ENCODE results near the gene PRMT7.

PRMT7 gene

GRCh38 chr16:68380348-68380670 lies 69.5 kb downstream of the PRMT7 start:
- Histone ChIP-seq H3K4me3 (ENCODE audit: low read length) (no peak overlapping the region), H2AK5ac (ENCODE audit: low read length) (no peak overlapping the region), H3K4ac (ENCODE audit: low read depth, low read length) (no peak overlapping the region), H3K36me3 (ENCODE audit: control insufficient read depth, insufficient read depth, low read length) (no peaks in the 10 kb centered on the region), H3K4me1 (ENCODE audit: control insufficient read depth, low read depth, low read length) (peaks cover 8% of the 10 kb centered on the region), H2BK120ac (ENCODE audit: low read depth, low read length) (no peak overlapping the region), H2BK15ac (replicated peaks; ENCODE audit: low read depth) (no peak overlapping the region), H3K18ac (ENCODE audit: low read length) (no peak overlapping the region), H3K27me3 (ENCODE audit: insufficient read depth, low read length, poor library complexity) (no peaks in the 10 kb centered on the region), H4K5ac (ENCODE audit: low read length) (no peak overlapping the region), H3K27ac (ENCODE audit: low read depth, low read length) (no peak overlapping the region), H2BK5ac (ENCODE audit: low read length) (no peak overlapping the region), H3K79me1 (ENCODE audit: low read length) (no peaks in the 10 kb centered on the region), H3K4me2 (ENCODE audit: low read length) (no peak overlapping the region), H3K79me2 (ENCODE audit: control insufficient read depth, insufficient read depth, low read length) (no peaks in the 10 kb centered on the region), H3K23ac (ENCODE audit: low read length) (no peak overlapping the region), H4K8ac (ENCODE audit: low read depth, low read length) (no peak overlapping the region), H3K56ac (ENCODE audit: low read length) (no peak overlapping the region), H3K9ac (ENCODE audit: low read length) (no peak overlapping the region)
- DNase-seq: no peak
- no CpG with 5 or more reads among the region's 5 CpGs for WGBS (ENCODE audit: extremely low coverage, insufficient coverage, low lambda C conversion rate)

GRCh38 chr16:68380676-68381362 lies 70.0 kb downstream of the PRMT7 start:
- H3K27me3 ChIP-seq (ENCODE audit: insufficient read depth, low read length, poor library complexity): no peaks in the 10 kb centered on the region
- H3K27ac ChIP-seq (ENCODE audit: low read depth, low read length): no peak overlapping the region
- no peaks in the 10 kb centered on the region for H3K79me2 ChIP-seq (ENCODE audit: control insufficient read depth, insufficient read depth, low read length)
- no peaks in the 10 kb centered on the region for H3K79me1 ChIP-seq (ENCODE audit: low read length)
- H3K4me3 ChIP-seq (ENCODE audit: low read length): no peak overlapping the region
- H3K23ac ChIP-seq (ENCODE audit: low read length): no peak overlapping the region
- H3K18ac ChIP-seq (ENCODE audit: low read length): no peak overlapping the region
- no peak overlapping the region for H4K5ac ChIP-seq (ENCODE audit: low read length)
- no peaks in the 10 kb centered on the region for H3K36me3 ChIP-seq (ENCODE audit: control insufficient read depth, insufficient read depth, low read length)
- no peak overlapping the region for H2BK15ac ChIP-seq (replicated peaks; ENCODE audit: low read depth)
- no peak overlapping the region for H4K8ac ChIP-seq (ENCODE audit: low read depth, low read length)
- no peak overlapping the region for H3K4ac ChIP-seq (ENCODE audit: low read depth, low read length)
- H3K9ac ChIP-seq (ENCODE audit: low read length): no peak overlapping the region
- H2AK5ac ChIP-seq (ENCODE audit: low read length): no peak overlapping the region
- no peak overlapping the region for H3K56ac ChIP-seq (ENCODE audit: low read length)
- no peak overlapping the region for H2BK5ac ChIP-seq (ENCODE audit: low read length)
- H2BK120ac ChIP-seq (ENCODE audit: low read depth, low read length): no peak overlapping the region
- no CpG with 5 or more reads among the region's 10 CpGs for WGBS (ENCODE audit: extremely low coverage, insufficient coverage, low lambda C conversion rate)
- DNase-seq: no peak
- no peak overlapping the region for H3K4me2 ChIP-seq (ENCODE audit: low read length)
- peaks cover 8% of the 10 kb centered on the region for H3K4me1 ChIP-seq (ENCODE audit: control insufficient read depth, low read depth, low read length)

GRCh38 chr16:68381363-68381724 lies 70.5 kb downstream of the PRMT7 start:
- H2BK120ac ChIP-seq (ENCODE audit: low read depth, low read length): no peak overlapping the region
- no peak overlapping the region for H3K27ac ChIP-seq (ENCODE audit: low read depth, low read length)
- H4K8ac ChIP-seq (ENCODE audit: low read depth, low read length): no peak overlapping the region
- H3K4me1 ChIP-seq (ENCODE audit: control insufficient read depth, low read depth, low read length): peaks cover 8% of the 10 kb centered on the region
- H3K4ac ChIP-seq (ENCODE audit: low read depth, low read length): no peak overlapping the region
- WGBS (ENCODE audit: extremely low coverage, insufficient coverage, low lambda C conversion rate): no CpG with 5 or more reads among the region's 7 CpGs
- H3K79me1 ChIP-seq (ENCODE audit: low read length): no peaks in the 10 kb centered on the region
- no peak overlapping the region for H2BK15ac ChIP-seq (replicated peaks; ENCODE audit: low read depth)
- H3K36me3 ChIP-seq (ENCODE audit: control insufficient read depth, insufficient read depth, low read length): no peaks in the 10 kb centered on the region
- H4K5ac ChIP-seq (ENCODE audit: low read length): no peak overlapping the region
- H2AK5ac ChIP-seq (ENCODE audit: low read length): no peak overlapping the region
- no peak overlapping the region for H2BK5ac ChIP-seq (ENCODE audit: low read length)
- DNase-seq: no peak
- no peak overlapping the region for H3K23ac ChIP-seq (ENCODE audit: low read length)
- H3K56ac ChIP-seq (ENCODE audit: low read length): no peak overlapping the region
- no peak overlapping the region for H3K18ac ChIP-seq (ENCODE audit: low read length)
- H3K27me3 ChIP-seq (ENCODE audit: insufficient read depth, low read length, poor library complexity): no peaks in the 10 kb centered on the region
- no peaks in the 10 kb centered on the region for H3K79me2 ChIP-seq (ENCODE audit: control insufficient read depth, insufficient read depth, low read length)
- no peak overlapping the region for H3K4me3 ChIP-seq (ENCODE audit: low read length)
- no peak overlapping the region for H3K9ac ChIP-seq (ENCODE audit: low read length)
- H3K4me2 ChIP-seq (ENCODE audit: low read length): no peak overlapping the region

GRCh38 chr16:68382296-68382718 lies 71.5 kb downstream of the PRMT7 start:
- Histone ChIP-seq H2BK5ac (ENCODE audit: low read length) (no peak overlapping the region), H4K5ac (ENCODE audit: low read length) (no peak overlapping the region), H2BK15ac (replicated peaks; ENCODE audit: low read depth) (no peak overlapping the region), H3K4me3 (ENCODE audit: low read length) (no peak overlapping the region), H3K9ac (ENCODE audit: low read length) (no peak overlapping the region), H3K27me3 (ENCODE audit: insufficient read depth, low read length, poor library complexity) (no peaks in the 10 kb centered on the region), H2AK5ac (ENCODE audit: low read length) (no peak overlapping the region), H3K79me1 (ENCODE audit: low read length) (no peaks in the 10 kb centered on the region), H3K4ac (ENCODE audit: low read depth, low read length) (no peak overlapping the region), H2BK120ac (ENCODE audit: low read depth, low read length) (no peak overlapping the region), H3K36me3 (ENCODE audit: control insufficient read depth, insufficient read depth, low read length) (no peaks in the 10 kb centered on the region), H3K56ac (ENCODE audit: low read length) (no peak overlapping the region), H4K8ac (ENCODE audit: low read depth, low read length) (no peak overlapping the region), H3K27ac (ENCODE audit: low read depth, low read length) (no peak overlapping the region), H3K4me2 (ENCODE audit: low read length) (no peak overlapping the region), H3K4me1 (ENCODE audit: control insufficient read depth, low read depth, low read length) (peaks cover 8% of the 10 kb centered on the region), H3K23ac (ENCODE audit: low read length) (no peak overlapping the region), H3K79me2 (ENCODE audit: control insufficient read depth, insufficient read depth, low read length) (no peaks in the 10 kb centered on the region), H3K18ac (ENCODE audit: low read length) (no peak overlapping the region)
- DNase-seq: no peak
- WGBS (ENCODE audit: extremely low coverage, insufficient coverage, low lambda C conversion rate): no CpG with 5 or more reads among the region's 5 CpGs

GRCh38 chr16:68383858-68384257 lies 73.0 kb downstream of the PRMT7 start:
- no peak overlapping the region for H3K18ac ChIP-seq (ENCODE audit: low read length)
- no peak overlapping the region for H3K23ac ChIP-seq (ENCODE audit: low read length)
- no peak overlapping the region for H3K4me3 ChIP-seq (ENCODE audit: low read length)
- no peak overlapping the region for H3K9ac ChIP-seq (ENCODE audit: low read length)
- no peak overlapping the region for H2BK120ac ChIP-seq (ENCODE audit: low read depth, low read length)
- H3K79me1 ChIP-seq (ENCODE audit: low read length): no peaks in the 10 kb centered on the region
- no peaks in the 10 kb centered on the region for H3K79me2 ChIP-seq (ENCODE audit: control insufficient read depth, insufficient read depth, low read length)
- no peak overlapping the region for H4K8ac ChIP-seq (ENCODE audit: low read depth, low read length)
- no CpG with 5 or more reads among the region's 4 CpGs for WGBS (ENCODE audit: extremely low coverage, insufficient coverage, low lambda C conversion rate)
- peaks cover 8% of the 10 kb centered on the region for H3K4me1 ChIP-seq (ENCODE audit: control insufficient read depth, low read depth, low read length)
- H2BK15ac ChIP-seq (replicated peaks; ENCODE audit: low read depth): no peak overlapping the region
- H2BK5ac ChIP-seq (ENCODE audit: low read length): no peak overlapping the region
- H3K27me3 ChIP-seq (ENCODE audit: insufficient read depth, low read length, poor library complexity): no peaks in the 10 kb centered on the region
- H3K36me3 ChIP-seq (ENCODE audit: control insufficient read depth, insufficient read depth, low read length): no peaks in the 10 kb centered on the region
- no peak overlapping the region for H3K56ac ChIP-seq (ENCODE audit: low read length)
- no peak overlapping the region for H3K27ac ChIP-seq (ENCODE audit: low read depth, low read length)
- no peak overlapping the region for H3K4ac ChIP-seq (ENCODE audit: low read depth, low read length)
- H2AK5ac ChIP-seq (ENCODE audit: low read length): no peak overlapping the region
- no peak for DNase-seq
- H4K5ac ChIP-seq (ENCODE audit: low read length): no peak overlapping the region
- no peak overlapping the region for H3K4me2 ChIP-seq (ENCODE audit: low read length)

Measured in mesendoderm (in vitro differentiated cells).